ENCODE results near the gene IL13RA1. TPM values are rescaled to one million over a fixed set of nuclear protein-coding genes. Genes with fewer than 3 reads are reported as not detected.

IL13RA1 gene
- total RNA-seq, 1 donor from 2014 or later = 38.6 TPM

GRCh38 chrX:118734909-118735308, 7.5 kb downstream of the IL13RA1 start:
- Histone ChIP-seq H3K4me3 (ENCODE audit: low read depth, low read length) (no peak overlapping the region), H3K36me3 (ENCODE audit: control insufficient read depth, insufficient read depth, low read length) (no peaks in the 10 kb centered on the region), H3K27me3 (ENCODE audit: control insufficient read depth, insufficient read depth, low read length) (no peaks in the 10 kb centered on the region)
- TF ChIP-seq CTCF (IDR thresholded peaks at IDR 0.05; ENCODE audit: insufficient read depth, low read length, poor library complexity, severe bottlenecking) = no peak
- no peak for DNase-seq (ENCODE audit: low read depth)

GRCh38 chrX:118736394-118737010, 9.1 kb downstream of the IL13RA1 start:
- no peak for DNase-seq (ENCODE audit: low read depth)
- Histone ChIP-seq H3K27me3 (ENCODE audit: control insufficient read depth, insufficient read depth, low read length) (no peaks in the 10 kb centered on the region), H3K4me3 (ENCODE audit: low read depth, low read length) (no peak overlapping the region), H3K36me3 (ENCODE audit: control insufficient read depth, insufficient read depth, low read length) (no peaks in the 10 kb centered on the region)
- no peak for TF ChIP-seq CTCF (IDR thresholded peaks at IDR 0.05; ENCODE audit: insufficient read depth, low read length, poor library complexity, severe bottlenecking)

- no peak for TF ChIP-seq CTCF (IDR thresholded peaks at IDR 0.05; ENCODE audit: insufficient read depth, low read length, poor library complexity, severe bottlenecking)
- Histone ChIP-seq H3K4me3 (ENCODE audit: low read depth, low read length) (no peak overlapping the region), H3K27me3 (ENCODE audit: control insufficient read depth, insufficient read depth, low read length) (no peaks in the 10 kb centered on the region), H3K36me3 (ENCODE audit: control insufficient read depth, insufficient read depth, low read length) (no peaks in the 10 kb centered on the region)
- no peak for DNase-seq (ENCODE audit: low read depth)
Observed at GRCh38 chrX:118739577-118739976, 12.2 kb downstream of the IL13RA1 start.

GRCh38 chrX:118740276-118740889, 13.0 kb downstream of the IL13RA1 start:
- no peaks in the 10 kb centered on the region for H3K27me3 ChIP-seq (ENCODE audit: control insufficient read depth, insufficient read depth, low read length)
- H3K36me3 ChIP-seq (ENCODE audit: control insufficient read depth, insufficient read depth, low read length) = no peaks in the 10 kb centered on the region

GRCh38 chrX:118742176-118742575, 14.8 kb downstream of the IL13RA1 start:
- TF ChIP-seq CTCF (IDR thresholded peaks at IDR 0.05; ENCODE audit: insufficient read depth, low read length, poor library complexity, severe bottlenecking) = no peak
- no peak overlapping the region for H3K4me3 ChIP-seq (ENCODE audit: low read depth, low read length)

More at GRCh38 chrX:118740276-118740889, 13.0 kb downstream of the IL13RA1 start:
- H3K4me3 ChIP-seq (ENCODE audit: low read depth, low read length) = no peak overlapping the region
- no peak for DNase-seq (ENCODE audit: low read depth)
- no peak for TF ChIP-seq CTCF (IDR thresholded peaks at IDR 0.05; ENCODE audit: insufficient read depth, low read length, poor library complexity, severe bottlenecking)

GRCh38 chrX:118745570-118745969, 18.2 kb downstream of the IL13RA1 start:
- no peak for DNase-seq (ENCODE audit: low read depth)
- TF ChIP-seq CTCF (IDR thresholded peaks at IDR 0.05; ENCODE audit: insufficient read depth, low read length, poor library complexity, severe bottlenecking) = no peak

More at GRCh38 chrX:118742176-118742575, 14.8 kb downstream of the IL13RA1 start:
- Histone ChIP-seq H3K36me3 (ENCODE audit: control insufficient read depth, insufficient read depth, low read length) (no peaks in the 10 kb centered on the region), H3K27me3 (ENCODE audit: control insufficient read depth, insufficient read depth, low read length) (no peaks in the 10 kb centered on the region)
- DNase-seq (ENCODE audit: low read depth) = no peak

More at GRCh38 chrX:118745570-118745969, 18.2 kb downstream of the IL13RA1 start:
- Histone ChIP-seq H3K36me3 (ENCODE audit: control insufficient read depth, insufficient read depth, low read length) (no peaks in the 10 kb centered on the region), H3K4me3 (ENCODE audit: low read depth, low read length) (no peak overlapping the region), H3K27me3 (ENCODE audit: control insufficient read depth, insufficient read depth, low read length) (no peaks in the 10 kb centered on the region)

Measured in kidney epithelial cell (primary cell).